ENCODE measurements around the gene IFRD2. TPM values are rescaled to one million over a fixed set of nuclear protein-coding genes. Genes with fewer than 3 reads are reported as not detected.
"Not testable (repeated sequence)": the region's sequence is repeated elsewhere in the genome, so short reads cannot be mapped to it uniquely, and the experiment has no call there.

Gene IFRD2
- total RNA-seq, 5 donors from 2014 or later (not counting 1 experiment from before 2014, with no cell fraction given): 50.0 to 91.2 (median 75.9) TPM

DNA sequence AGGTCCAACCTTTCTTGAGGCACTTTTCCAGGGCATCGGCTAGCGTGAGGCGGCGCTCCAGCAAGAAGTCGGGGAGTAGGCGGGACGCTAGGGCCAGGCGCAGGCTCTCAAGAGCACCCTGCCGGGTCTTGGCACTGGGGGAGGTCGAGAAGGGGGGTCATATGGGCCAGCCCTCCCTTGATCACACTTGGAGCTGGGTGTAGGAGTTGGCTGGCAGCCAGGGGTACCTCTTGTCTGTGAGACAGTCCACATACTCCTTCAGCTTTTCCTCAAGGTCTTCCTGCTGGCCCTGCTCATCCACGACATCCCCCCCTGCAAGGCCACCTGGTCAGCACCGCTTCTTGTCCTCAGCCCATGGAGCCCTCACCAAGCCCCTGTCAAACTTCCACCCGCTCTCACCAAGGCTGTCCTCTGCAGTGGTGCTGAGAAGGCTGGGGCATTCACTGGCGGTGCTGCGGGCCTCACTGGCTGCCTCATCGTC, 2.0 kb downstream of the IFRD2 start:
- DNase-seq (no peak), ATAC-seq (replicated peaks in 1 of 4) (no peak)
- Histone ChIP-seq H3K36me3 (ENCODE audit: control insufficient read depth in 2 of 2, extremely low read depth in 1 of 2, insufficient read depth in 1 of 2, low read length in 1 of 2) (peaks cover 20 to 33% of the 10 kb centered on the region in 2 donors), H3K9me3 (no peaks in the 10 kb centered on the region), H3K27ac (ENCODE audit: low read length) (no peak overlapping the region), H3K27me3 (replicated peaks in 1 of 2; ENCODE audit: control insufficient read depth in 2 of 2, extremely low read depth in 1 of 2, insufficient read depth in 2 of 2, low read length in 1 of 2) (no peaks in the 10 kb centered on the region), H3K4me3 (ENCODE audit: control insufficient read depth in 1 of 2, extremely low read depth in 1 of 2, low read length in 1 of 2) (no peak overlapping the region), H3K4me1 (ENCODE audit: control insufficient read depth in 1 of 2, extremely low read depth in 1 of 2, insufficient read depth in 2 of 2, low read length in 2 of 2) (peaks cover 5 to 26% of the 10 kb centered on the region in 2 experiments)
- Mint-ChIP-seq H3K27me3 (no peaks in the 10 kb centered on the region), H3K4me3 (peak overlapping the region; percentile 13 to 34 (median 15)), H3K27ac (no peak overlapping the region), H3K36me3 (peaks cover 9% of the 10 kb centered on the region), H3K9me3 (no peaks in the 10 kb centered on the region), H3K4me1 (peaks cover 14 to 21% (median 17%) of the 10 kb centered on the region in 3 donors)
- ChIA-PET POLR2A (no interaction called here), CTCF (no interaction called here)
- WGBS (ENCODE audit: insufficient coverage): 96% methylated on average over 5 of the region's 16 CpGs

GRCh38 chr3:50289130-50289529, 3.1 kb downstream of the IFRD2 start:
- POLR2A ChIA-PET: interaction anchor here in 1 of 2 donors (0.6 kb wide), 1 partner anchor 80 kb away, joined by 3 read pairs; no protein-coding TSS in a partner anchor
- no CpG with 5 or more reads among the region's 6 CpGs for WGBS (ENCODE audit: insufficient coverage)

DNA sequence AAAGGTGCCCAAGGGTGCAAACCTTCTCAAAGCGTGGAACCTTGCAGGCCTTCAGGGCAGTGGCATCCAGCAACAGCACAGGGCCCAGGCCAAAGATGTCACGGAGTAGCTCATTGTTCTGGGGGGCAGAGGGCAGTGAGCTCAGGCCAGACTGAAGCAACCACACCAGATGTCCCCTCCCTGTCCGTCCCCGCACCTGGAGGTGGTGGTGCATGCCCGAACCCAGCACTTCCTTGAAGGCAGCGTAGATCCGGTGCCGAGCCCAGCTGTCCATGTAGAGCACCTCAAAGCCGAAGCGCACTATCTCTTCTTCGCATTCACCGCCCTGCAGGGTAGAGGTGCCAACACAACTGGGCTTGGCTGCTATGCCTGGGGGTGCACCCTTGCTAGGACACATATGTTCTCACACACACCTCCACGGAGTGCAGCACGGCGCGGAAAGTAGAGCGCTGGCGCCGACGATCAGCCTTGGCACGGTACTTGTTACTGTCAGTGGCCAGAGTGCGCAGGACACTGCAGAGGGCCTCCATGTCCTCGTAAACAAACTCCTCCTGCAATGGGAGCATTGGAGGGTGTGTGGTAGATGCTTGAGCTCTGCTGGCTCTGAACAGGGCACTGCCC, 3.7 kb downstream of the IFRD2 start:
- CTCF ChIA-PET: no interaction called here
- Mint-ChIP-seq H3K9me3 (no peaks in the 10 kb centered on the region), H3K27ac (no peak overlapping the region), H3K27me3 (no peaks in the 10 kb centered on the region), H3K4me3 (peak overlapping the region in 1 of 3 donors; percentile 2), H3K4me1 (peaks cover 14 to 21% (median 17%) of the 10 kb centered on the region in 3 donors), H3K36me3 (peaks cover 9% of the 10 kb centered on the region)
- H3K36me3 ChIP-seq (ENCODE audit: control insufficient read depth in 2 of 2, extremely low read depth in 1 of 2, insufficient read depth in 1 of 2, low read length in 1 of 2): peaks cover 20 to 33% of the 10 kb centered on the region in 2 donors
- DNase-seq (no peak), ATAC-seq (replicated peaks in 1 of 4) (no peak)
- H3K4me3 ChIP-seq (ENCODE audit: control insufficient read depth in 1 of 2, extremely low read depth in 1 of 2, low read length in 1 of 2): no peak overlapping the region
- POLR2A ChIA-PET: no interaction called here
- no peaks in the 10 kb centered on the region for H3K27me3 ChIP-seq (replicated peaks in 1 of 2; ENCODE audit: control insufficient read depth in 2 of 2, extremely low read depth in 1 of 2, insufficient read depth in 2 of 2, low read length in 1 of 2)
- H3K4me1 ChIP-seq (ENCODE audit: control insufficient read depth in 1 of 2, extremely low read depth in 1 of 2, insufficient read depth in 2 of 2, low read length in 2 of 2): peaks cover 5 to 26% of the 10 kb centered on the region in 2 experiments
- 96% methylated on average over 11 of the region's 23 CpGs for WGBS (ENCODE audit: insufficient coverage)
- no peak overlapping the region for H3K27ac ChIP-seq (ENCODE audit: low read length)
- H3K9me3 ChIP-seq: no peaks in the 10 kb centered on the region

More at GRCh38 chr3:50289130-50289529, 3.1 kb downstream of the IFRD2 start:
- no peak overlapping the region for H3K27ac Mint-ChIP-seq
- Histone ChIP-seq H3K9me3 (no peaks in the 10 kb centered on the region), H3K4me1 (ENCODE audit: control insufficient read depth in 1 of 2, extremely low read depth in 1 of 2, insufficient read depth in 2 of 2, low read length in 2 of 2) (peaks cover 5 to 26% of the 10 kb centered on the region in 2 experiments), H3K36me3 (ENCODE audit: control insufficient read depth in 2 of 2, extremely low read depth in 1 of 2, insufficient read depth in 1 of 2, low read length in 1 of 2) (peaks cover 20 to 33% of the 10 kb centered on the region in 2 donors), H3K27me3 (replicated peaks in 1 of 2; ENCODE audit: control insufficient read depth in 2 of 2, extremely low read depth in 1 of 2, insufficient read depth in 2 of 2, low read length in 1 of 2) (no peaks in the 10 kb centered on the region), H3K4me3 (ENCODE audit: control insufficient read depth in 1 of 2, extremely low read depth in 1 of 2, low read length in 1 of 2) (no peak overlapping the region), H3K27ac (ENCODE audit: low read length) (no peak overlapping the region)
- peak overlapping the region in 1 of 3 donors; percentile 15 for H3K4me3 Mint-ChIP-seq
- peaks cover 9% of the 10 kb centered on the region for H3K36me3 Mint-ChIP-seq
- DNase-seq (no peak), ATAC-seq (replicated peaks in 1 of 4) (no peak)
- H3K9me3 Mint-ChIP-seq: no peaks in the 10 kb centered on the region
- peaks cover 14 to 21% (median 17%) of the 10 kb centered on the region in 3 donors for H3K4me1 Mint-ChIP-seq
- H3K27me3 Mint-ChIP-seq: no peaks in the 10 kb centered on the region
- CTCF ChIA-PET: no interaction called here

- CTCF ChIA-PET: no interaction called here
- Mint-ChIP-seq H3K27ac (no peak overlapping the region), H3K4me1 (peaks cover 6 to 13% (median 8%) of the 10 kb centered on the region in 3 donors), H3K4me3 (no peak overlapping the region), H3K36me3 (peaks cover 9% of the 10 kb centered on the region), H3K27me3 (no peaks in the 10 kb centered on the region), H3K9me3 (no peaks in the 10 kb centered on the region)
- Histone ChIP-seq H3K27me3 (replicated peaks in 1 of 2; ENCODE audit: control insufficient read depth in 2 of 2, extremely low read depth in 1 of 2, insufficient read depth in 2 of 2, low read length in 1 of 2) (no peaks in the 10 kb centered on the region), H3K4me1 (ENCODE audit: control insufficient read depth in 1 of 2, extremely low read depth in 1 of 2, insufficient read depth in 2 of 2, low read length in 2 of 2) (peaks cover 5 to 17% of the 10 kb centered on the region in 2 experiments), H3K36me3 (ENCODE audit: control insufficient read depth in 2 of 2, extremely low read depth in 1 of 2, insufficient read depth in 1 of 2, low read length in 1 of 2) (peaks cover 20 to 33% of the 10 kb centered on the region in 2 donors), H3K4me3 (ENCODE audit: control insufficient read depth in 1 of 2, extremely low read depth in 1 of 2, low read length in 1 of 2) (no peak overlapping the region), H3K9me3 (no peaks in the 10 kb centered on the region), H3K27ac (ENCODE audit: low read length) (no peak overlapping the region)
- POLR2A ChIA-PET: no interaction called here
- ATAC-seq (replicated peaks in 1 of 4) (no peak), DNase-seq (no peak)
- 100% methylated on average over 1 of the region's 1 CpG for WGBS (ENCODE audit: insufficient coverage)
Measured at GRCh38 chr3:50287262-50287661, 5.0 kb downstream of the IFRD2 start.

GRCh38 chr3:50286322-50287227, 5.7 kb downstream of the IFRD2 start:
- H3K4me3 Mint-ChIP-seq: no peak overlapping the region
- H3K27ac ChIP-seq (ENCODE audit: low read length): no peak overlapping the region
- POLR2A ChIA-PET: interaction anchor here in 1 of 2 donors (0.6 kb wide), 1 partner anchor 11 kb away, joined by 7 read pairs; no protein-coding TSS in a partner anchor
- peaks cover 3 to 14% of the 10 kb centered on the region in 2 experiments for H3K4me1 ChIP-seq (ENCODE audit: control insufficient read depth in 1 of 2, extremely low read depth in 1 of 2, insufficient read depth in 2 of 2, low read length in 2 of 2)
- H3K4me1 Mint-ChIP-seq: peaks cover 5 to 11% (median 7%) of the 10 kb centered on the region in 3 donors
- H3K27ac Mint-ChIP-seq: no peak overlapping the region
- no peaks in the 10 kb centered on the region for H3K27me3 Mint-ChIP-seq
- no peaks in the 10 kb centered on the region for H3K9me3 ChIP-seq
- no peak for DNase-seq
- no peak overlapping the region for H3K4me3 ChIP-seq (ENCODE audit: control insufficient read depth in 1 of 2, extremely low read depth in 1 of 2, low read length in 1 of 2)
- H3K27me3 ChIP-seq (replicated peaks in 1 of 2; ENCODE audit: control insufficient read depth in 2 of 2, extremely low read depth in 1 of 2, insufficient read depth in 2 of 2, low read length in 1 of 2): no peaks in the 10 kb centered on the region
- no peak for ATAC-seq (replicated peaks in 1 of 4)
- peaks cover 9% of the 10 kb centered on the region for H3K36me3 Mint-ChIP-seq
- CTCF ChIA-PET: no interaction called here
- H3K36me3 ChIP-seq (ENCODE audit: control insufficient read depth in 2 of 2, extremely low read depth in 1 of 2, insufficient read depth in 1 of 2, low read length in 1 of 2): peaks cover 20 to 33% of the 10 kb centered on the region in 2 donors
- no peaks in the 10 kb centered on the region for H3K9me3 Mint-ChIP-seq
- WGBS (ENCODE audit: insufficient coverage): 94% methylated on average over 18 of the region's 28 CpGs

GRCh38 chr3:50284121-50284520, 8.1 kb downstream of the IFRD2 start:
- H3K27me3 Mint-ChIP-seq; H3K27me3 ChIP-seq (replicated peaks in 1 of 2; ENCODE audit: control insufficient read depth in 2 of 2, extremely low read depth in 1 of 2, insufficient read depth in 2 of 2, low read length in 1 of 2); H3K9me3 ChIP-seq; H3K4me1 ChIP-seq (ENCODE audit: control insufficient read depth in 1 of 2, extremely low read depth in 1 of 2, insufficient read depth in 2 of 2, low read length in 2 of 2); H3K4me3 ChIP-seq (ENCODE audit: control insufficient read depth in 1 of 2, extremely low read depth in 1 of 2, low read length in 1 of 2); H3K9me3 Mint-ChIP-seq; H3K36me3 Mint-ChIP-seq; ATAC-seq (replicated peaks in 1 of 4); CTCF ChIA-PET; H3K4me1 Mint-ChIP-seq; DNase-seq; H3K27ac ChIP-seq (ENCODE audit: low read length); H3K27ac Mint-ChIP-seq; H3K4me3 Mint-ChIP-seq: not testable (repeated sequence)
- H3K36me3 ChIP-seq (ENCODE audit: control insufficient read depth in 2 of 2, extremely low read depth in 1 of 2, insufficient read depth in 1 of 2, low read length in 1 of 2): peaks cover 15 to 23% of the 10 kb centered on the region in 2 donors
- WGBS (ENCODE audit: insufficient coverage): no CpG with 5 or more reads among the region's 6 CpGs
- POLR2A ChIA-PET: interaction anchor here in 1 of 2 donors (0.6 kb wide), 1 partner anchor 105 kb away, joined by 3 read pairs; no protein-coding TSS in a partner anchor

Data from T-cell (primary cell).